Prostate gland (tissue), 2 donors: ENCODE results near the gene HOXA7. TPM values are rescaled to one million over a fixed set of nuclear protein-coding genes. Genes with fewer than 3 reads are reported as not detected.

ENCODE experiments used
- DNase-seq: peaks from one replicate; pipeline ENCODE4 v3.0.0-alpha.2; 2019; ENCODE audit warnings: low spot score
- H3K27ac ChIP-seq, 2 donors: fragments of 200-600 bp; sonication (generic); 2 replicates each; pipeline ENCODE4 v1.5.1; 2017 to 2019
- H3K27me3 ChIP-seq: fragments of 200-600 bp; sonication (generic); replicated peaks from 2 replicates; pipeline ENCODE4 v1.5.1; 2019; ENCODE audit not compliant: insufficient read depth
- H3K36me3 ChIP-seq, 2 donors: fragments of 200-600 bp; sonication (generic); 1 replicate in 1 of 2; 2 replicates in 1 of 2; pipeline versions ENCODE4 v1.5.1 to v1.8.1; 2017 to 2019
- H3K4me1 ChIP-seq: fragments of 200-600 bp; sonication (generic); replicated peaks from 2 replicates; pipeline ENCODE4 v1.5.1; 2019
- H3K4me3 ChIP-seq, 2 donors: fragments of 200-600 bp; sonication (generic); 2 replicates each; pipeline ENCODE4 v1.5.1; 2017 to 2019
- H3K9me3 ChIP-seq: fragments of 200-600 bp; sonication (generic); 2 replicates; pipeline ENCODE4 v1.5.1; 2017
- POLR2A ChIP-seq: fragments of 450-650 bp; IDR thresholded peaks from one replicate; pipeline ENCODE4 v1.6.1; 2016; ENCODE audit warnings: antibody characterized with exemption, mild to moderate bottlenecking
- POLR2AphosphoS5 ChIP-seq: sonication (generic); formaldehyde crosslinking; IDR thresholded peaks from one replicate; pipeline ENCODE4 v1.6.1; 2017; ENCODE audit warnings: antibody characterized with exemption
- WGBS: methylation state at CpG from one replicate; pipeline ENCODE4 v1.1.5; 2018; 5-methylcytosine and 5-hydroxymethylcytosine counted together
- intact Hi-C: fragments of 100-400 bp; cut with DNase I; formaldehyde crosslinking; loops from one replicate; pipeline ENCODE4 v1.14.2; 2022
- total RNA-seq, 2 donors: library from RNA; depleted of rRNA; stranded (reverse); fragments of >200 nt; gene quantifications; one replicate each; pipeline ENCODE4 v1.1.0, GENCODE V29; 2016
- TF ChIP-seq, protein P1 (sequence below), 4 experiments: fragments of 200-600 bp in 2 of 4; fragments of 450-650 bp in 2 of 4; sonication (generic) in 2 of 4; IDR thresholded peaks; 1 replicate in 3 of 4; 2 replicates in 1 of 4; pipeline ENCODE4 v1.5.1; 2016 to 2019; ENCODE audit warnings: antibody characterized with exemption in 4 of 4, mild to moderate bottlenecking in 2 of 4, moderate library complexity in 2 of 4

HOXA7 gene
- total RNA-seq, 2 donors from 2014 or later = 2.2 to 4.6 TPM

DNA sequence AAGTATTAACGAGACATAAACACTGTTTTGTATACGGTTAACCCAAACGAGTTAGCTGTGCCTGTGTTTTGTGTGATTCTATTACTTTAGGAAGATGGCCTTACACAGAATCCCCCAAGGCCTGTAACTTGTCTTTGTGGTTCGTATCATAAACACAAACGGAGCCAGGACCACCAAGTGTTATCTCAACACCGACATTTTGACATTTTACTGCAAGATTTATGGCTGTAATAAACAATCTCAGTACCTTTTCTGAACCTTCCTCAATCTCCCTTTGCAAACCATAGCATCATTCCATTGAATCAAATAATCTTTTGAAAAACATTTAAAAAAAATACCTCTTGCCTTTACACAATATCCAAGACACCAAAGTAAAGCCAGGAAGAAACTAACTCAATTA is 23.5 kb downstream of the HOXA7 start:
- Histone ChIP-seq H3K4me1 (peaks cover 6% of the 10 kb centered on the region), H3K9me3 (no peaks in the 10 kb centered on the region), H3K36me3 (no peaks in the 10 kb centered on the region), H3K27ac (no peak overlapping the region), H3K27me3 (no peaks in the 10 kb centered on the region), H3K4me3 (no peak overlapping the region)
- no peak for TF ChIP-seq POLR2A
- TF ChIP-seq, protein P1, sequence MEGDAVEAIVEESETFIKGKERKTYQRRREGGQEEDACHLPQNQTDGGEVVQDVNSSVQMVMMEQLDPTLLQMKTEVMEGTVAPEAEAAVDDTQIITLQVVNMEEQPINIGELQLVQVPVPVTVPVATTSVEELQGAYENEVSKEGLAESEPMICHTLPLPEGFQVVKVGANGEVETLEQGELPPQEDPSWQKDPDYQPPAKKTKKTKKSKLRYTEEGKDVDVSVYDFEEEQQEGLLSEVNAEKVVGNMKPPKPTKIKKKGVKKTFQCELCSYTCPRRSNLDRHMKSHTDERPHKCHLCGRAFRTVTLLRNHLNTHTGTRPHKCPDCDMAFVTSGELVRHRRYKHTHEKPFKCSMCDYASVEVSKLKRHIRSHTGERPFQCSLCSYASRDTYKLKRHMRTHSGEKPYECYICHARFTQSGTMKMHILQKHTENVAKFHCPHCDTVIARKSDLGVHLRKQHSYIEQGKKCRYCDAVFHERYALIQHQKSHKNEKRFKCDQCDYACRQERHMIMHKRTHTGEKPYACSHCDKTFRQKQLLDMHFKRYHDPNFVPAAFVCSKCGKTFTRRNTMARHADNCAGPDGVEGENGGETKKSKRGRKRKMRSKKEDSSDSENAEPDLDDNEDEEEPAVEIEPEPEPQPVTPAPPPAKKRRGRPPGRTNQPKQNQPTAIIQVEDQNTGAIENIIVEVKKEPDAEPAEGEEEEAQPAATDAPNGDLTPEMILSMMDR (IDR thresholded peaks at IDR 0.05) = no peak
- no peak for TF ChIP-seq POLR2AphosphoS5
- intact Hi-C loops = loop anchor here (5.0 kb wide), 1 partner anchor 271 kb away; the partner anchor contains the start of gene SKAP2
- 74% methylated on average over 6 of the region's 6 CpGs for WGBS
- DNase-seq = no peak

GRCh38 chr7:27132214-27132613 is 24.3 kb downstream of the HOXA7 start:
- WGBS = 90% methylated on average over 2 of the region's 2 CpGs
- peaks cover 6% of the 10 kb centered on the region for H3K4me1 ChIP-seq
- DNase-seq = no peak
- no peaks in the 10 kb centered on the region for H3K36me3 ChIP-seq
- no peaks in the 10 kb centered on the region for H3K27me3 ChIP-seq
- TF ChIP-seq POLR2A = no peak
- TF ChIP-seq, protein P1 (IDR thresholded peaks at IDR 0.05) = no peak
- no peak for TF ChIP-seq POLR2AphosphoS5
- H3K4me3 ChIP-seq = no peak overlapping the region
- intact Hi-C loops = loop anchor here (5.0 kb wide), 1 partner anchor 270 kb away; the partner anchor contains the start of gene SKAP2
- H3K27ac ChIP-seq = no peak overlapping the region
- no peaks in the 10 kb centered on the region for H3K9me3 ChIP-seq

GRCh38 chr7:27131390-27131819 is 25.1 kb downstream of the HOXA7 start:
- Histone ChIP-seq H3K4me1 (peaks cover 6% of the 10 kb centered on the region), H3K4me3 (peak overlapping the region; percentile 62 to 74), H3K9me3 (no peaks in the 10 kb centered on the region), H3K27ac (peak overlapping the region; percentile 71 to 82), H3K36me3 (no peaks in the 10 kb centered on the region), H3K27me3 (no peaks in the 10 kb centered on the region)
- intact Hi-C loops = loop anchor here (5.0 kb wide), 1 partner anchor 269 kb away; the partner anchor contains the start of gene SKAP2
- DNase-seq = no peak
- TF ChIP-seq POLR2AphosphoS5 (no peak), POLR2A (no peak)
- TF ChIP-seq, protein P1 (IDR thresholded peaks at IDR 0.05) = no peak
- 69% methylated on average over 12 of the region's 12 CpGs for WGBS

GRCh38 chr7:27130540-27131389 is 25.7 kb downstream of the HOXA7 start, which contains the start of gene HOXA4:
Gene HOXA4, minus strand, starts transcription at chr7:27130757. Its CDS starts 24 bp downstream, at chr7:27130733.
- TF ChIP-seq POLR2AphosphoS5 = peak; percentile 90
- TF ChIP-seq, protein P1 (IDR thresholded peaks at IDR 0.05) = peak in 1 of 4 experiments; percentile 7
- peak; percentile 76 for TF ChIP-seq POLR2A
- H3K27me3 ChIP-seq = no peaks in the 10 kb centered on the region
- 10% methylated on average over 45 of the region's 67 CpGs for WGBS
- peak within 1 kb of the TSS; percentile 62 to 74 for H3K4me3 ChIP-seq
- no peaks in the 10 kb centered on the region for H3K9me3 ChIP-seq
- H3K27ac ChIP-seq = peak within 1 kb of the TSS; percentile 71 to 82
- intact Hi-C loops = loop anchor here (5.0 kb wide), 1 partner anchor 268 kb away; the partner anchor contains the start of gene SKAP2
- H3K4me1 ChIP-seq = peaks cover 6% of the 10 kb centered on the region
- DNase-seq = peak; percentile 94
- H3K36me3 ChIP-seq = no peaks in the 10 kb centered on the region
